Astrocyte (in vitro differentiated cells and primary cell): ENCODE data around the gene DUSP10. TPM values are rescaled to one million over a fixed set of nuclear protein-coding genes. Genes with fewer than 3 reads are reported as not detected.

Experiments used
- DNase-seq: peaks from one replicate; pipeline ENCODE4 v3.0.0-alpha.2; 2010; ENCODE audit warnings: low read depth
- FAIRE-seq: peaks from 2 replicates; lab custom pipeline; 2011; peaks lifted over from hg19 to GRCh38; lab: Jason Lieb, UNC
- H2AFZ ChIP-seq: 2 replicates; pipeline ENCODE4 v1.6.0; 2012; ENCODE audit warnings: low read depth, low read length, inconsistent platforms
- H3K27ac ChIP-seq: 2 replicates; pipeline ENCODE4 v1.5.1; 2011; ENCODE audit warnings: low read depth, low read length, inconsistent platforms
- H3K27me3 ChIP-seq: 2 replicates; pipeline ENCODE4 v1.6.0; 2011; ENCODE audit warnings: low read length, inconsistent platforms; ENCODE audit not compliant: insufficient read depth
- H3K36me3 ChIP-seq: 2 replicates; pipeline ENCODE4 v1.5.1; 2011; ENCODE audit warnings: low read length, inconsistent platforms; ENCODE audit not compliant: insufficient read depth
- H3K4me1 ChIP-seq: 2 replicates; pipeline ENCODE4 v1.5.1; 2011; ENCODE audit warnings: low read length, inconsistent platforms; ENCODE audit not compliant: insufficient read depth
- H3K4me2 ChIP-seq: 2 replicates; pipeline ENCODE4 v1.6.0; 2012; ENCODE audit warnings: low read length, inconsistent platforms
- H3K4me3 ChIP-seq: 2 replicates; pipeline ENCODE4 v1.5.1; 2011; ENCODE audit warnings: low read depth, mild to moderate bottlenecking, low read length, inconsistent platforms; ENCODE audit not compliant: insufficient read depth
- H3K79me2 ChIP-seq: 2 replicates; pipeline ENCODE4 v1.6.0; 2012; ENCODE audit warnings: mild to moderate bottlenecking, low read length, inconsistent platforms; ENCODE audit not compliant: insufficient read depth
- H3K9ac ChIP-seq: 2 replicates; pipeline ENCODE4 v1.6.0; 2012; ENCODE audit warnings: mild to moderate bottlenecking, low read length, inconsistent platforms
- H3K9me3 ChIP-seq: 2 replicates; pipeline ENCODE4 v1.5.1; 2012; ENCODE audit warnings: low read depth, mild to moderate bottlenecking, low read length, inconsistent platforms; ENCODE audit not compliant: insufficient read depth
- H4K20me1 ChIP-seq: 2 replicates; pipeline ENCODE4 v1.6.0; 2012; ENCODE audit warnings: low read length, inconsistent platforms; ENCODE audit not compliant: insufficient read depth
- H3K27ac Mint-ChIP-seq: one replicate; pipeline ENCODE4 v1.8.0; 2021; ENCODE audit warnings: mild to moderate bottlenecking, mixed read lengths; ENCODE audit not compliant: unreplicated experiment
- H3K27me3 Mint-ChIP-seq: one replicate; pipeline ENCODE4 v1.8.0; 2021; ENCODE audit warnings: low read depth, mixed read lengths; ENCODE audit not compliant: unreplicated experiment
- H3K36me3 Mint-ChIP-seq: one replicate; pipeline ENCODE4 v1.8.0; 2021; ENCODE audit warnings: low read depth, mixed read lengths; ENCODE audit not compliant: unreplicated experiment
- H3K4me1 Mint-ChIP-seq: one replicate; pipeline ENCODE4 v1.8.0; 2021; ENCODE audit warnings: low read depth, mixed read lengths; ENCODE audit not compliant: unreplicated experiment
- H3K4me3 Mint-ChIP-seq: one replicate; pipeline ENCODE4 v1.8.0; 2021; ENCODE audit warnings: mild to moderate bottlenecking, moderate library complexity, mixed read lengths; ENCODE audit not compliant: unreplicated experiment
- H3K9me3 Mint-ChIP-seq: one replicate; pipeline ENCODE4 v1.8.0; 2021; ENCODE audit warnings: mild to moderate bottlenecking, mixed read lengths; ENCODE audit not compliant: unreplicated experiment
- EZH2 ChIP-seq: IDR thresholded peaks from 2 replicates; pipeline ENCODE4 v1.6.1; 2012; ENCODE audit warnings: mild to moderate bottlenecking, low read length, inconsistent platforms; ENCODE audit not compliant: insufficient read depth
- total RNA-seq: library from RNA; stranded (reverse); gene quantifications from 2 replicates; pipeline ENCODE4 v1.2.1, GENCODE V29; 2021
- TF ChIP-seq, protein P1 (sequence below): IDR thresholded peaks from 2 replicates; pipeline ENCODE4 v1.5.1; 2011; ENCODE audit warnings: low read depth, mild to moderate bottlenecking, inconsistent platforms, low read length, moderate library complexity; ENCODE audit not compliant: insufficient read depth

DUSP10 gene
- total RNA-seq, 1 donor from 2014 or later, result 45.8 TPM

- no peak for DNase-seq
- H3K27me3 ChIP-seq, result no peaks in the 10 kb centered on the region
- H3K36me3 ChIP-seq, result peaks cover 6% of the 10 kb centered on the region
- no peaks in the 10 kb centered on the region for H3K9me3 ChIP-seq
- no peak overlapping the region for H3K4me3 Mint-ChIP-seq
- no peak overlapping the region for H3K9ac ChIP-seq
- peaks cover 16% of the 10 kb centered on the region for H3K36me3 Mint-ChIP-seq
- no peaks in the 10 kb centered on the region for H3K27me3 Mint-ChIP-seq
- no peaks in the 10 kb centered on the region for H3K79me2 ChIP-seq
- H2AFZ ChIP-seq, result no peak overlapping the region
- no peaks in the 10 kb centered on the region for H3K9me3 Mint-ChIP-seq
- H3K27ac ChIP-seq, result no peak overlapping the region
- FAIRE-seq, result no peak
- no peaks in the 10 kb centered on the region for H4K20me1 ChIP-seq
- H3K4me1 Mint-ChIP-seq, result peaks cover 23% of the 10 kb centered on the region
- peaks cover 3% of the 10 kb centered on the region for H3K4me1 ChIP-seq
- TF ChIP-seq, protein P1, sequence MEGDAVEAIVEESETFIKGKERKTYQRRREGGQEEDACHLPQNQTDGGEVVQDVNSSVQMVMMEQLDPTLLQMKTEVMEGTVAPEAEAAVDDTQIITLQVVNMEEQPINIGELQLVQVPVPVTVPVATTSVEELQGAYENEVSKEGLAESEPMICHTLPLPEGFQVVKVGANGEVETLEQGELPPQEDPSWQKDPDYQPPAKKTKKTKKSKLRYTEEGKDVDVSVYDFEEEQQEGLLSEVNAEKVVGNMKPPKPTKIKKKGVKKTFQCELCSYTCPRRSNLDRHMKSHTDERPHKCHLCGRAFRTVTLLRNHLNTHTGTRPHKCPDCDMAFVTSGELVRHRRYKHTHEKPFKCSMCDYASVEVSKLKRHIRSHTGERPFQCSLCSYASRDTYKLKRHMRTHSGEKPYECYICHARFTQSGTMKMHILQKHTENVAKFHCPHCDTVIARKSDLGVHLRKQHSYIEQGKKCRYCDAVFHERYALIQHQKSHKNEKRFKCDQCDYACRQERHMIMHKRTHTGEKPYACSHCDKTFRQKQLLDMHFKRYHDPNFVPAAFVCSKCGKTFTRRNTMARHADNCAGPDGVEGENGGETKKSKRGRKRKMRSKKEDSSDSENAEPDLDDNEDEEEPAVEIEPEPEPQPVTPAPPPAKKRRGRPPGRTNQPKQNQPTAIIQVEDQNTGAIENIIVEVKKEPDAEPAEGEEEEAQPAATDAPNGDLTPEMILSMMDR, result no peak
- no peak for TF ChIP-seq EZH2
- H3K27ac Mint-ChIP-seq, result no peak overlapping the region
- H3K4me2 ChIP-seq, result no peak overlapping the region
- no peak overlapping the region for H3K4me3 ChIP-seq
Observed at GRCh38 chr1:221704306-221704705, 37.6 kb downstream of the DUSP10 start.

DNA sequence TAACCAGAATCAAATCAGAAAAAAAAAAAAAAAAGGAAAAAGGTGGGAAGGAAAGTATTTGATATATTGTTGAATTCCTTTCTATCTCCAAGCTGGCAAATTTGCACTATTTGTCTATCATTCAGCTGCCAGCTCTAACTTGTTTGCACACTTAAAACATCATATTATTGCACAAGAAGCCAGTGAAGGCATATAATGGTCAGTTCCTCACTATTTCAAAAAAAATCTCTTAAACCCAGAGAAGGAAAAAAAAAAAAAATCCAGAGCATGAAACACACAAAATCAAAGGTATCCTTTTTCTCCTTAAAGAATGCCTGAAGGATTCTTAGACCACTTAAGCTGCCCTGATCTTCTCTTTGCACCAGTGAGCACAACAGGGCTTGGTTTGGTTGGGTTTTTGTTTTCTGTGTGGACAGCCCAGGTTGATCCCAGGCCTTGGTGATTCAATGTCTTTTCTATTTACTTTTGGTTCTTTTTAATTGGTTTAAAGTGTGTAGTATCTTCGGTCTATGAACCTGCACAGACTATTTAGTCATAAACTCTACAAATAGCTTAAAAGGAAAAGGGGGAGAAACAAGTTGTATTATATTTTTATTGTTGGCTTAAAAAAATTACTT lies 40.2 kb downstream of the DUSP10 start:
- peaks cover 16% of the 10 kb centered on the region for H3K36me3 Mint-ChIP-seq
- no peak overlapping the region for H3K27ac Mint-ChIP-seq
- FAIRE-seq (no peak), DNase-seq (no peak)
- no peak overlapping the region for H3K4me3 ChIP-seq
- no peak overlapping the region for H3K27ac ChIP-seq
- H3K9ac ChIP-seq, result no peak overlapping the region
- no peaks in the 10 kb centered on the region for H3K9me3 Mint-ChIP-seq
- TF ChIP-seq, protein P1, result no peak
- no peak for TF ChIP-seq EZH2
- peaks cover 3% of the 10 kb centered on the region for H3K4me1 ChIP-seq
- peaks cover 6% of the 10 kb centered on the region for H3K36me3 ChIP-seq
- H3K27me3 Mint-ChIP-seq, result no peaks in the 10 kb centered on the region
- H3K4me1 Mint-ChIP-seq, result peaks cover 9% of the 10 kb centered on the region
- no peaks in the 10 kb centered on the region for H3K27me3 ChIP-seq
- no peak overlapping the region for H3K4me3 Mint-ChIP-seq
- H2AFZ ChIP-seq, result no peak overlapping the region
- H3K4me2 ChIP-seq, result no peak overlapping the region
- H4K20me1 ChIP-seq, result no peaks in the 10 kb centered on the region
- H3K9me3 ChIP-seq, result no peaks in the 10 kb centered on the region
- H3K79me2 ChIP-seq, result no peaks in the 10 kb centered on the region

- peaks cover 6% of the 10 kb centered on the region for H3K36me3 ChIP-seq
Observed at GRCh38 chr1:221700948-221701347, 40.9 kb downstream of the DUSP10 start.

More at GRCh38 chr1:221700948-221701347, 40.9 kb downstream of the DUSP10 start:
- no peak overlapping the region for H3K4me2 ChIP-seq
- Mint-ChIP-seq H3K27ac (no peak overlapping the region), H3K27me3 (no peaks in the 10 kb centered on the region), H3K36me3 (peaks cover 16% of the 10 kb centered on the region), H3K4me1 (peaks cover 16% of the 10 kb centered on the region), H3K9me3 (no peaks in the 10 kb centered on the region), H3K4me3 (no peak overlapping the region)
- H3K9me3 ChIP-seq, result no peaks in the 10 kb centered on the region
- H3K27ac ChIP-seq, result no peak overlapping the region
- H3K4me3 ChIP-seq, result no peak overlapping the region
- FAIRE-seq (no peak), DNase-seq (no peak)
- H3K79me2 ChIP-seq, result no peaks in the 10 kb centered on the region
- peaks cover 4% of the 10 kb centered on the region for H3K4me1 ChIP-seq
- no peak overlapping the region for H3K9ac ChIP-seq
- no peak overlapping the region for H2AFZ ChIP-seq
- H3K27me3 ChIP-seq, result no peaks in the 10 kb centered on the region
- TF ChIP-seq, protein P1, result no peak
- TF ChIP-seq EZH2, result no peak
- H4K20me1 ChIP-seq, result no peaks in the 10 kb centered on the region
